Nephron (organoid): ENCODE results near the gene PPIL6.
"Not testable (repeated sequence)": the region's sequence is repeated elsewhere in the genome, so short reads cannot be mapped to it uniquely, and the experiment has no call there.

Source experiments
- H3K27ac Mint-ChIP-seq, 3 experiments: 2 replicates each; pipeline ENCODE4 v1.8.0; 2020; ENCODE audit warnings: mixed read lengths in 3 of 3, mild to moderate bottlenecking in 2 of 3, moderate library complexity in 1 of 3
- H3K27me3 Mint-ChIP-seq: 2 replicates; pipeline ENCODE4 v1.8.0; 2021; ENCODE audit warnings: low read depth, mild to moderate bottlenecking, moderate library complexity, mixed read lengths
- H3K36me3 Mint-ChIP-seq: 2 replicates; pipeline ENCODE4 v1.8.0; 2020; ENCODE audit warnings: low read depth, mixed read lengths
- H3K4me1 Mint-ChIP-seq: 2 replicates; pipeline ENCODE4 v1.8.0; 2020; ENCODE audit warnings: mixed read lengths
- H3K4me3 Mint-ChIP-seq, 3 experiments: 2 replicates each; pipeline ENCODE4 v1.8.0; 2020; ENCODE audit warnings: mild to moderate bottlenecking in 3 of 3, mixed read lengths in 3 of 3, moderate library complexity in 2 of 3
- H3K9me3 Mint-ChIP-seq: 2 replicates; pipeline ENCODE4 v1.8.0; 2020; ENCODE audit warnings: mixed read lengths
- CTCF ChIP-seq, 3 experiments: fragments of 200-600 bp; sonication (generic); IDR thresholded peaks; one replicate each; pipeline ENCODE4 v1.5.0; 2021; ENCODE audit warnings: antibody characterized with exemption in 3 of 3; ENCODE audit not compliant: unreplicated experiment in 3 of 3

PPIL6 gene

GRCh38 chr6:109461733-109462526 is 21.5 kb upstream of the PPIL6 start:
- no peak for TF ChIP-seq CTCF (IDR thresholded peaks at IDR 0.05; ENCODE audit: unreplicated experiment in 3 of 3)
- H3K27me3 Mint-ChIP-seq, result peaks cover 5% of the 10 kb centered on the region
- H3K4me1 Mint-ChIP-seq, result peaks cover 6% of the 10 kb centered on the region
- no peak overlapping the region for H3K4me3 Mint-ChIP-seq
- no peaks in the 10 kb centered on the region for H3K9me3 Mint-ChIP-seq
- peaks cover 39% of the 10 kb centered on the region for H3K36me3 Mint-ChIP-seq
- H3K27ac Mint-ChIP-seq, result peak overlapping the region in 1 of 3 experiments; percentile 4

GRCh38 chr6:109461205-109461604 is 20.8 kb upstream of the PPIL6 start:
- H3K27me3 Mint-ChIP-seq, result peaks cover 11% of the 10 kb centered on the region
- H3K4me3 Mint-ChIP-seq, H3K9me3 Mint-ChIP-seq: not testable (repeated sequence)
- peak overlapping the region in 1 of 3 experiments; percentile 76 for H3K27ac Mint-ChIP-seq
- peaks cover 10% of the 10 kb centered on the region for H3K4me1 Mint-ChIP-seq
- peaks cover 33% of the 10 kb centered on the region for H3K36me3 Mint-ChIP-seq

- peaks cover 11% of the 10 kb centered on the region for H3K27me3 Mint-ChIP-seq
- H3K9me3 Mint-ChIP-seq, result no peaks in the 10 kb centered on the region
- peak overlapping the region in 2 of 3 experiments; percentile 26 to 76 for H3K27ac Mint-ChIP-seq
- no peak overlapping the region for H3K4me3 Mint-ChIP-seq
- peaks cover 24% of the 10 kb centered on the region for H3K36me3 Mint-ChIP-seq
- H3K4me1 Mint-ChIP-seq, result peaks cover 10% of the 10 kb centered on the region
- TF ChIP-seq CTCF (IDR thresholded peaks at IDR 0.05; ENCODE audit: unreplicated experiment in 3 of 3), result no peak
These were observed 19.9 kb upstream of the PPIL6 start for GRCh38 chr6:109460161-109460829.

GRCh38 chr6:109458774-109459531 is 18.5 kb upstream of the PPIL6 start:
- H3K4me1 Mint-ChIP-seq, result peaks cover 17% of the 10 kb centered on the region
- peaks cover 16% of the 10 kb centered on the region for H3K36me3 Mint-ChIP-seq
- no peak overlapping the region for H3K27ac Mint-ChIP-seq
- H3K9me3 Mint-ChIP-seq, result no peaks in the 10 kb centered on the region
- TF ChIP-seq CTCF (IDR thresholded peaks at IDR 0.05; ENCODE audit: unreplicated experiment in 3 of 3), result no peak
- peaks cover 11% of the 10 kb centered on the region for H3K27me3 Mint-ChIP-seq
- H3K4me3 Mint-ChIP-seq, result peak overlapping the region in 1 of 3 experiments; percentile 45

GRCh38 chr6:109457562-109457996 is 17.2 kb upstream of the PPIL6 start:
- peaks cover 11% of the 10 kb centered on the region for H3K27me3 Mint-ChIP-seq
- peaks cover 10% of the 10 kb centered on the region for H3K36me3 Mint-ChIP-seq
- H3K27ac Mint-ChIP-seq, result no peak overlapping the region

More at GRCh38 chr6:109457562-109457996, 17.2 kb upstream of the PPIL6 start:
- no peak for TF ChIP-seq CTCF (IDR thresholded peaks at IDR 0.05; ENCODE audit: unreplicated experiment in 3 of 3)
- H3K4me3 Mint-ChIP-seq, result peak overlapping the region; percentile 37 to 84 (median 37)
- H3K9me3 Mint-ChIP-seq, result no peaks in the 10 kb centered on the region
- peaks cover 22% of the 10 kb centered on the region for H3K4me1 Mint-ChIP-seq
